H1 (cell line): ENCODE results near the gene MNX1. TPM values are rescaled to one million over a fixed set of nuclear protein-coding genes. Genes with fewer than 3 reads are reported as not detected.
A peak's percentile ranks its signal among the peaks of the same experiment; 100 is the strongest.

ENCODE experiments used
- CTCF ChIA-PET: fragments of 300-600 bp; sonication (Branson Sonifier 250); formaldehyde crosslinking; loops from one replicate; lab custom pipeline; 2021; ENCODE audit not compliant: partially characterized antibody; lab: Charles Lee
- POLR2A ChIA-PET: fragments of 300-600 bp; sonication (Branson Sonifier 250); formaldehyde crosslinking; loops from one replicate; lab custom pipeline; 2021; ENCODE audit warnings: inconsistent platforms; ENCODE audit not compliant: partially characterized antibody; lab: Charles Lee
- DNase-seq, 2 experiments: peaks; one replicate each; pipeline versions ENCODE4 v3.0.0 to v3.0.0-alpha.2; 2010 to 2022; ENCODE audit warnings: low spot score in 2 of 2, low read depth in 1 of 2, mixed read lengths in 1 of 2
- FAIRE-seq: peaks from 2 replicates; lab custom pipeline; 2011; peaks lifted over from hg19 to GRCh38; lab: Jason Lieb, UNC
- H2AFZ ChIP-seq: 2 replicates; pipeline ENCODE4 v1.8.1; 2012; ENCODE audit warnings: low read length, inconsistent platforms
- H2AK5ac ChIP-seq: 2 replicates; pipeline ENCODE4 v1.6.1; 2013; ENCODE audit warnings: low read depth, low read length
- H2BK120ac ChIP-seq: replicated peaks from 2 replicates; pipeline ENCODE3; 2013; ENCODE audit warnings: low read depth, low read length, inconsistent platforms
- H2BK12ac ChIP-seq: 2 replicates; pipeline ENCODE4 v1.6.1; 2013; ENCODE audit warnings: low read depth, low read length
- H2BK15ac ChIP-seq: 2 replicates; pipeline ENCODE4 v1.6.1; 2013; ENCODE audit warnings: low read length
- H2BK20ac ChIP-seq: 2 replicates; pipeline ENCODE4 v1.6.1; 2013; ENCODE audit warnings: low read length
- H2BK5ac ChIP-seq: 2 replicates; pipeline ENCODE4 v1.6.1; 2013; ENCODE audit warnings: low read depth, low read length
- H3K14ac ChIP-seq: 2 replicates; pipeline ENCODE4 v1.6.1; 2013; ENCODE audit warnings: inconsistent platforms; ENCODE audit not compliant: insufficient read length
- H3K18ac ChIP-seq: 2 replicates; pipeline ENCODE4 v1.6.1; 2013; ENCODE audit warnings: low read length; ENCODE audit errors: extremely low read depth
- H3K23ac ChIP-seq: 2 replicates; pipeline ENCODE4 v1.6.1; 2013; ENCODE audit warnings: inconsistent platforms; ENCODE audit not compliant: insufficient read length
- H3K23me2 ChIP-seq: 2 replicates; pipeline ENCODE4 v1.6.1; 2013; ENCODE audit warnings: low read depth, low read length
- H3K27ac ChIP-seq: 2 replicates; pipeline ENCODE4 v1.6.1; 2011; ENCODE audit warnings: low read depth, low read length, inconsistent platforms
- H3K27me3 ChIP-seq, 4 experiments: replicated peaks in 1 of 4; 1 replicate in 1 of 4; 2 replicates in 3 of 4; pipeline versions ENCODE4 v1.6.1 to v1.8.1; 2011 to 2013; ENCODE audit warnings: low read length in 3 of 4, mild to moderate bottlenecking in 3 of 4, inconsistent platforms in 2 of 4, mixed read lengths in 2 of 4, moderate library complexity in 1 of 4; ENCODE audit not compliant: control insufficient read depth in 3 of 4, insufficient read depth in 3 of 4; ENCODE audit errors: extremely low read depth in 1 of 4
- H3K36me3 ChIP-seq, 4 experiments: 2 replicates each; pipeline versions ENCODE4 v1.6.1 to v1.8.1; 2011 to 2013; ENCODE audit warnings: mild to moderate bottlenecking in 4 of 4, low read length in 3 of 4, moderate library complexity in 2 of 4, control low read depth in 1 of 4, inconsistent platforms in 1 of 4; ENCODE audit not compliant: insufficient read depth in 4 of 4, control insufficient read depth in 2 of 4
- H3K4ac ChIP-seq: replicated peaks from 2 replicates; pipeline ENCODE3; 2013; ENCODE audit warnings: low read length, low read depth, mixed read lengths, inconsistent platforms; ENCODE audit not compliant: insufficient read length
- H3K4me1 ChIP-seq, 4 experiments: replicated peaks in 1 of 4; 1 replicate in 1 of 4; 2 replicates in 3 of 4; pipeline versions ENCODE4 v1.6.1 to v1.8.1; 2011 to 2013; ENCODE audit warnings: low read length in 3 of 4, inconsistent platforms in 2 of 4, mixed read lengths in 1 of 4; ENCODE audit not compliant: insufficient read depth in 4 of 4, control insufficient read depth in 3 of 4
- H3K4me2 ChIP-seq, 2 experiments: 2 replicates each; pipeline versions ENCODE4 v1.6.1 to v1.8.1; 2011 to 2013; ENCODE audit warnings: low read depth in 2 of 2, low read length in 2 of 2, control low read depth in 1 of 2, inconsistent platforms in 1 of 2, mild to moderate bottlenecking in 1 of 2; ENCODE audit not compliant: insufficient read depth in 1 of 2
- H3K4me3 ChIP-seq, 4 experiments: fragments of 200-600, 300-600 bp in 1 of 4; sonication (generic), shearing (Covaris generic), sonication (Bioruptor Twin) in 1 of 4; 2 replicates each; pipeline versions ENCODE4 v1.5.1 to v1.8.1; 2011 to 2016; ENCODE audit warnings: low read length in 4 of 4, low read depth in 3 of 4, control low read depth in 2 of 4, inconsistent platforms in 2 of 4, mild to moderate bottlenecking in 2 of 4, mixed read lengths in 1 of 4, moderate library complexity in 1 of 4; ENCODE audit not compliant: insufficient read depth in 2 of 4; ENCODE audit errors: extremely low read depth in 1 of 4
- H3K56ac ChIP-seq: replicated peaks from 2 replicates; pipeline ENCODE3; 2013; ENCODE audit warnings: low read depth, mild to moderate bottlenecking, mixed read lengths, low read length, inconsistent platforms; ENCODE audit not compliant: insufficient read length
- H3K79me1 ChIP-seq: 2 replicates; pipeline ENCODE4 v1.6.1; 2013; ENCODE audit warnings: low read depth, low read length, control low read depth
- H3K79me2 ChIP-seq, 2 experiments: 2 replicates each; pipeline versions ENCODE4 v1.6.1 to v1.8.1; 2012 to 2013; ENCODE audit warnings: low read length in 2 of 2, mild to moderate bottlenecking in 2 of 2, inconsistent platforms in 1 of 2; ENCODE audit not compliant: insufficient read depth in 2 of 2, control insufficient read depth in 1 of 2
- H3K9ac ChIP-seq, 4 experiments: replicated peaks in 1 of 4; 1 replicate in 1 of 4; 2 replicates in 3 of 4; pipeline versions ENCODE4 v1.6.1 to v1.8.1; 2011 to 2013; ENCODE audit warnings: low read depth in 3 of 4, low read length in 3 of 4, control low read depth in 2 of 4, mild to moderate bottlenecking in 2 of 4, moderate library complexity in 2 of 4, inconsistent platforms in 1 of 4; ENCODE audit errors: extremely low read depth in 1 of 4
- H3K9me3 ChIP-seq, 2 experiments: 2 replicates each; pipeline versions ENCODE4 v1.6.1 to v1.8.1; 2012 to 2013; ENCODE audit warnings: mild to moderate bottlenecking in 2 of 2, moderate library complexity in 2 of 2, control low read depth in 1 of 2, inconsistent platforms in 1 of 2, low read depth in 1 of 2, low read length in 1 of 2, mixed read lengths in 1 of 2; ENCODE audit not compliant: insufficient read depth in 2 of 2
- H4K20me1 ChIP-seq, 2 experiments: replicated peaks in 1 of 2; 2 replicates each; pipeline versions ENCODE3 to v1.8.1; 2011 to 2013; ENCODE audit warnings: inconsistent platforms in 2 of 2, low read length in 2 of 2, mild to moderate bottlenecking in 1 of 2; ENCODE audit not compliant: insufficient read depth in 2 of 2, control insufficient read depth in 1 of 2
- H4K5ac ChIP-seq: 2 replicates; pipeline ENCODE4 v1.6.1; 2013; ENCODE audit warnings: low read length, low read depth, mixed read lengths, inconsistent platforms; ENCODE audit not compliant: insufficient read length
- H4K8ac ChIP-seq: 2 replicates; pipeline ENCODE4 v1.8.0; 2013; ENCODE audit warnings: mild to moderate bottlenecking, moderate library complexity, low read length, inconsistent platforms; ENCODE audit not compliant: insufficient read depth; ENCODE audit errors: extremely low read depth
- H4K91ac ChIP-seq: replicated peaks from 2 replicates; pipeline ENCODE3; 2013; ENCODE audit warnings: low read length, mixed read lengths, inconsistent platforms; ENCODE audit not compliant: insufficient read length
- EZH2 ChIP-seq: fragments of 200-600 bp; sonication (generic); IDR thresholded peaks from 2 replicates; pipeline ENCODE4 v1.7.1; 2012; ENCODE audit warnings: low read depth, mild to moderate bottlenecking, moderate library complexity, low read length, inconsistent platforms; ENCODE audit not compliant: severe bottlenecking
- FOSL1 ChIP-seq: IDR thresholded peaks from 2 replicates; pipeline ENCODE4 v1.6.1; 2011; ENCODE audit warnings: mild to moderate bottlenecking, low read depth, low read length, moderate library complexity; ENCODE audit not compliant: insufficient read depth
- MAFK ChIP-seq: IDR thresholded peaks from 2 replicates; pipeline ENCODE4 v1.6.1; 2012; ENCODE audit warnings: low read depth, mild to moderate bottlenecking, improper control_type of control experiment, low read length
- POLR2A ChIP-seq, 2 experiments: IDR thresholded peaks; 1 replicate in 1 of 2; 2 replicates in 1 of 2; pipeline ENCODE4 v1.6.1; 2011; ENCODE audit warnings: low read depth in 2 of 2, low read length in 2 of 2, mild to moderate bottlenecking in 2 of 2; ENCODE audit errors: control extremely low read depth in 1 of 2
- RNF2 ChIP-seq: fragments of 200-900, 300-1000 bp; sonication (generic); IDR thresholded peaks from 2 replicates; pipeline ENCODE4 v1.7.1; 2016; ENCODE audit warnings: borderline replicate concordance, low read depth, mild to moderate bottlenecking, antibody characterized with exemption, low read length; ENCODE audit not compliant: poor library complexity, severe bottlenecking; ENCODE audit errors: missing control alignments
- SP2 ChIP-seq: IDR thresholded peaks from 2 replicates; pipeline ENCODE4 v1.6.1; 2012; ENCODE audit warnings: mild to moderate bottlenecking, low read length, inconsistent platforms
- SRF ChIP-seq: IDR thresholded peaks from 2 replicates; pipeline ENCODE4 v1.6.1; 2011; ENCODE audit warnings: mild to moderate bottlenecking, low read depth, low read length, moderate library complexity
- SUZ12 ChIP-seq: fragments of 200-600 bp; sonication (generic); IDR thresholded peaks from 2 replicates; pipeline ENCODE4 v1.6.1; 2012; ENCODE audit warnings: mild to moderate bottlenecking, inconsistent platforms, low read length, moderate library complexity, mixed read lengths
- TEAD4 ChIP-seq: IDR thresholded peaks from 2 replicates; pipeline ENCODE4 v1.6.1; 2012; ENCODE audit warnings: low read depth, low read length, inconsistent platforms, mixed read lengths
- WGBS, 2 experiments: shearing (Covaris generic) in 1 of 2; methylation state at CpG; one replicate each; pipeline versions ENCODE4 v1.1.6 to v1.1.7; 2013 to 2015; ENCODE audit warnings: low lambda C conversion rate in 2 of 2, mixed read lengths in 2 of 2, inconsistent platforms in 1 of 2, low coverage in 1 of 2, missing lambda C conversion rate in 1 of 2; ENCODE audit not compliant: insufficient replicate concordance in 2 of 2, insufficient coverage in 1 of 2, insufficient read length in 1 of 2; ENCODE audit errors: extremely low coverage in 1 of 2, missing lambda C conversion rate in 1 of 2; 5-methylcytosine and 5-hydroxymethylcytosine counted together
- polyA plus RNA-seq, 7 experiments: library from polyadenylated mRNA; depleted of rRNA in 3 of 7; stranded (reverse) in 5 of 7; unstranded in 2 of 7; fragments of >200 nt in 5 of 7; fragments of 200-250 nt in 2 of 7; gene quantifications; 1 replicate in 5 of 7; 2 replicates in 1 of 7; 4 replicates in 1 of 7; pipeline versions ENCODE4 v1.2.1 to v1.2.3, GENCODE V29; 2011 to 2013; ENCODE audit warnings: missing spikeins in 2 of 7, mixed read lengths in 2 of 7
- total RNA-seq: library from RNA; stranded (reverse); fragmentation: NEBNext Ultra II Directional; extraction: Animal tissue kit (Norgen Biotek cat#: 25700); gene quantifications from 2 replicates; pipeline ENCODE4 v1.2.1, GENCODE V29; 2021
- TF ChIP-seq, protein P1 (sequence below): IDR thresholded peaks from 2 replicates; pipeline ENCODE4 v1.6.1; 2012; ENCODE audit warnings: low read length, inconsistent platforms

MNX1 gene
- total and polyA plus RNA-seq, 2 of the 8 experiments (the other 6 are each of a cell fraction or from before 2014, with no cell fraction given), result 0.39 TPM; not detected in 1

DNA sequence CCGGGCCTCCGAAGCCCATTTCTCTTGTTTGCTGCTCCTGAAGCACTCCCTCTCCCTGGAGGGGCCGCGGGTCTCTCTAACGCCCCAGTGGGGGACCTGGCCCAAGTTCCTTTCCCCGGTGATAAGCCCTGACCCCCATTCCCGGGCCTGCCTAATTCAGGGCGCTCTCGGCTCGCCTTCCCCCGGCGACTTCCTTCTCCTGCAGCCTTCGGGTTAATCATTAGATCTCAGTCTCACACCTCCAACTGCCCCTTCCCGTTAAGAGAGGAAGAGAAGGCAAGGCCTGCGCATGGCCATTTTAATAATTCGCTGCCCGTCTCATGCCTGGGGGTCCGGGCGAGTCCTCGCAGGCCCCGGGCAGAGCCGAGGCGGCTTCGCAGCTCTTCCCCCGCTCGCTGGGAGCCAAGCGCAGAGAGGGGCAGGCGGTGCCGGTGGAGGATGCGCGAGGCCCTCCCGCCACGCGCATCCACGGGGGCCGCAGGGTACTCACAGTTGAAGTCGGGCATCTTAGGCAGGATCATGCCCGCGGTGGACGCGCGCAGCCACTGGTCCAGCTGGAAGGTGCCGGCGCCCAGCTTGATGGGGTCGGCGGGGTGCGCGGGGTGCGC is 1.2 kb downstream of the MNX1 start:
- Histone ChIP-seq H3K4me1 (peaks cover 7 to 37% (median 15%) of the 10 kb centered on the region in 4 experiments), H3K79me1 (no peaks in the 10 kb centered on the region), H3K27me3 (peaks cover 92 to 98% (median 96%) of the 10 kb centered on the region in 4 experiments), H4K91ac (no peak overlapping the region), H2AFZ (no peak overlapping the region), H2BK5ac (no peak overlapping the region), H3K9me3 (no peaks in the 10 kb centered on the region), H3K56ac (no peak overlapping the region), H3K79me2 (no peaks in the 10 kb centered on the region), H4K5ac (no peak overlapping the region), H3K23ac (no peak overlapping the region), H3K36me3 (peaks cover 0 to 16% (median 0%) of the 10 kb centered on the region in 4 experiments; a peak in 1 of 8 replicates), H2BK12ac (no peak overlapping the region), H2BK20ac (no peak overlapping the region), H2BK15ac (no peak overlapping the region), H3K18ac (no peak overlapping the region; the same call in 1 of the 2 replicates), H4K20me1 (peaks cover 20 to 28% of the 10 kb centered on the region in 2 experiments), H4K8ac (no peak overlapping the region), H3K23me2 (peaks cover 8% of the 10 kb centered on the region; the same call in 1 of the 2 replicates), H3K9ac (no peak overlapping the region), H3K27ac (no peak overlapping the region), H3K4me2 (peak overlapping the region in 1 of 2 experiments; percentile 21; a peak in 3 of 4 replicates), H3K4me3 (no peak overlapping the region; a peak in 1 of 8 replicates), H3K14ac (no peak overlapping the region), H2AK5ac (no peak overlapping the region), H3K4ac (no peak overlapping the region), H2BK120ac (no peak overlapping the region)
- WGBS, 2 experiments, result 5% methylated on average over 48 of the region's 49 CpGs; no CpG with 5 or more reads in 1 of the 2 experiments
- ChIA-PET POLR2A (interaction anchor here (0.9 to 3.3 kb wide), 5 partner anchors 7 to 13 kb away, joined by 3 to 15 read pairs (median 6); no protein-coding TSS in a partner anchor), CTCF (interaction anchor here (0.7 to 1.7 kb wide), 2 partner anchors 10 to 12 kb away, joined by 3 to 4 read pairs; no protein-coding TSS in a partner anchor)
- DNase-seq (peak in 1 of 2 experiments; percentile 66), FAIRE-seq (no peak)
- TF ChIP-seq FOSL1, result no peak
- no peak for TF ChIP-seq SRF
- TF ChIP-seq, protein P1, sequence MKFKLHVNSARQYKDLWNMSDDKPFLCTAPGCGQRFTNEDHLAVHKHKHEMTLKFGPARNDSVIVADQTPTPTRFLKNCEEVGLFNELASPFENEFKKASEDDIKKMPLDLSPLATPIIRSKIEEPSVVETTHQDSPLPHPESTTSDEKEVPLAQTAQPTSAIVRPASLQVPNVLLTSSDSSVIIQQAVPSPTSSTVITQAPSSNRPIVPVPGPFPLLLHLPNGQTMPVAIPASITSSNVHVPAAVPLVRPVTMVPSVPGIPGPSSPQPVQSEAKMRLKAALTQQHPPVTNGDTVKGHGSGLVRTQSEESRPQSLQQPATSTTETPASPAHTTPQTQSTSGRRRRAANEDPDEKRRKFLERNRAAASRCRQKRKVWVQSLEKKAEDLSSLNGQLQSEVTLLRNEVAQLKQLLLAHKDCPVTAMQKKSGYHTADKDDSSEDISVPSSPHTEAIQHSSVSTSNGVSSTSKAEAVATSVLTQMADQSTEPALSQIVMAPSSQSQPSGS, result no peak
- no peak for TF ChIP-seq SP2
- peak; percentile 94 for TF ChIP-seq EZH2
- TF ChIP-seq TEAD4, result no peak
- peak; percentile 89 for TF ChIP-seq SUZ12
- no peak for TF ChIP-seq MAFK
- peak; percentile 89 for TF ChIP-seq RNF2
- no peak for TF ChIP-seq POLR2A (IDR thresholded peaks at IDR 0.05; ENCODE audit: control extremely low read depth in 1 of 2, low read depth in 2 of 2, low read length in 2 of 2)
